DMS 273 treated with DMSO at 0.1 percent for 48 hours (cell line): ENCODE results near the gene SAFB.
"Not testable (repeated sequence)": the region's sequence is repeated elsewhere in the genome, so short reads cannot be mapped to it uniquely, and the experiment has no call there.

Source experiments
- DNase-seq: peaks from one replicate; lab custom pipeline; 2025; lab: John Stamatoyannopoulos, UW

Gene SAFB

GRCh38 chr19:5697022-5697889, 74.4 kb downstream of the SAFB start:
- no peak for DNase-seq

DNA sequence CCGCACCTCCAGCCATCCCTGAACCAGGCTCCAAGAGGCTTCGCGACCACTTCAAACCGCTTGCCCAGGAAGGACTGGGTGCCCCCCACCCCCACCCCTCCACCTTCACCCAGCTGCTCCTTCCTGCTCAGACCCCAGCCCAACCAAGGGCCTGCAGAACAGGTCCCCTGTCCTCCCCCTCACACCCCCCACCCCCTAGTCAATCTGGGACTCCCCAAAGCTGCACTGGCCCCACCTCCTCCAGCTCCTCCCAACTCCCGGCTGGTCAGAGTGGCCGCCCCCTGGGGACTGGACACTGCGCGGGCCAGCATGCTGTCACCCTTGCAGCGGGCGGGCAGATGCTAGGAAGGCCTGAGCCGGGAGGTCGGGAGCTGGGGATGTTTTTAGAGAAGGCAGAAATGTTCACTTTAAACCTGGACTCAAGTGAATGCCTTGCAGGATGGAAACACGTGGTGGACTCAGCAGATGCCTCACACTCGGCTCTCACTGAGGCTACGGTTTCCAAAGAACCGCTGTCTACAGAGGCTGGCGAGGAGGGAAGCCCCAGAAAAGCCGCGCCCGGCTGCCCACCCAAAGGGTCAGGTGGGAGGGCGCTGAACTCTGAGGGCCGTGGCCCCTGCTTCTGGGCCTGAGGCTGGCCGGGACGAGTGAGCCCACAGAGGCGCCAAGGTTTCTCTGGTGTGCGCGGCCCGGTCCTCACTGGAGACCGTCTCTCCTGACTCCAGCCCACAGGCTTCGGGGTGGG, 75.2 kb downstream of the SAFB start:
- DNase-seq: no peak

DNA sequence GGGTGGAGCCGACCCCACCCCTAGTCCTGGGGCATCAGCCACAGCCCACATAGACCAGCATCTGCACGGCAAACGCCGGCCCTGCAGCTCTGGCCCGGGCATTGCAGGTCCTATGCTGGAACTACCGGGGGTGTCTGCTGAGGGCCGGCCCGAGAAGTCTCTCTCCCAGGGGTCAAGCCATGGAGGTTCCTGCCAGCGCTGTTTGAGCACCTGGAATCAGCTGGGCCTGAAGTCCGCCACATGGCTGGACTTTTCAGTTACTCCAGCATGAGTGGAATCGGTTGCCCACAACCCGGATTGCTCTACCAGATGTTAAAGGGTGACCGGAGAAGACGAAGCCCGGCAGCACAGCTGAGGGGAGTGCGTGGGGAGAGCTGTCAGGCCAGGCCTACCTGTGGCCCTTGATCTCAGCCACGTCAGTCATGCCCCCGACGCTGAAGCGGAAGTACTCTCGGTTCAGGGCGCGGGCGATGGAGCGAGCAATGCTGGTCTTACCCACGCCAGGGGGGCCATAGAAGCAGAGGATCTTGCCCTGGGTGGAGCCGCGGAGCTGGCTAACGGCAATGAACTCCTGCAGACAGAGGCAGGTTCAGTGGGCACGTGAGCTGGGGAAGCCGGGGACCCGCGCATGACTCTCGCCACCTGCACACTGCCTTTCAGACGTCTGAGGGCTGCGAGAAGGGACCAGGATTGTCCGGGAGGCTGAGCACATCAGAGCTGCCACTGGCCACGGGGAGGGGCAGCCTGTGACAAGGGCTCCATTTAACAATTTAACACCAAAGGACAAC, 75.9 kb downstream of the SAFB start:
- no peak for DNase-seq

DNA sequence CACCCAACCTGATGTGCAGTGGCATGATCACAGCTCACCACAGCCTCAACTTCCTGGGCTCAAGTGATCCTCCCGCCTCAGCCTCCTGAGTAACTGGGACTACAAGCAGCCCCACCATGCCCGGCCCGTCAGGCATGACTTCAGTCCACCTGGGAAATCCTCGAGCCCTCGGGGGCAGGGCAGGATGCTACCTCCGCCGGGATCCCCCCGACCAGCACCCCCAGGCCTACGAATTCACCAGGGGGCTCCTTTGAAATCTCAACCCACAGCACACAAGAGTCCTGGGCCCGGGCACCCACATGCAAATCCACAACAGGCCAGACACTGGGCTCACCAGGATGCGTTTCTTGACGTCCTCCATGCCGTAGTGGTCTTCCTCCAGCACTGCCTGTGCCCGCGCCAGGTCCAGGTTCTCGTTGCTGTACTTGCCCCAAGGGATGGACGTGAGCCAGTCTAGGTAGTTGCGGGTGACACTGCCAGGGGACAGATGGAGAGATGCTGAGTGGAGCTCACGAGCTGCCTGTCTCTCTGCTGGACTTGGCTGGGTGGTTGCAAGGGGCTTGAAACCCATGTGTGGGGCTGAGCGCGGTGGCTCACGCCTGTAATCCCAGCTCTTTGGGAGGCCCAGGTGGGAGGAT, 77.7 kb downstream of the SAFB start:
- no peak for DNase-seq

GRCh38 chr19:5702053-5702410, 79.1 kb downstream of the SAFB start:
- DNase-seq: not testable (repeated sequence)

GRCh38 chr19:5703819-5704818, 81.2 kb downstream of the SAFB start:
- no peak for DNase-seq

DNA sequence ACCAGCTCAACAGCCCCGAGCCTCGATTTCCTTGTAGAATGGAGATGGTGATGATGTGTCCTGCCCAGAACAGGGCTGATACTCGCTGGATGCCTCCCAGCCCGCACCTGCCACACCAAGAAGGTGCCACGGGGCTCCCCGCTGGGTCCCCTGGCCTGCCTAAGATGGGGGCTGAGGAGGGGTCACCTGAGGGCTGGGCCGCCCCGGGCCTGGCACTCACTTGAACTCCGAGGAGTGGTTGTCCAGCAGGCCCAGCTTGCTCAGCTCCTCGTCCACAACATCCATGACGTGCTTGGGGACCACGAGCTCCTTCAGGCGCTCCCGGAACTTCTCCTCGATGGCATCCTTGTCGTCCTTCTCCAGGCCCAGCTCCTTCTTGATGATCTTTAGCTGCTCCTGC, 82.7 kb downstream of the SAFB start:
- DNase-seq: no peak

- DNase-seq: no peak
These were observed 84.1 kb downstream of the SAFB start for GRCh38 chr19:5706876-5707573.

GRCh38 chr19:5707576-5708575, 85.0 kb downstream of the SAFB start:
- no peak for DNase-seq

- no peak for DNase-seq
These were observed 88.1 kb downstream of the SAFB start for GRCh38 chr19:5711025-5711424.

GRCh38 chr19:5711713-5712161, 88.9 kb downstream of the SAFB start:
- no peak for DNase-seq

DNA sequence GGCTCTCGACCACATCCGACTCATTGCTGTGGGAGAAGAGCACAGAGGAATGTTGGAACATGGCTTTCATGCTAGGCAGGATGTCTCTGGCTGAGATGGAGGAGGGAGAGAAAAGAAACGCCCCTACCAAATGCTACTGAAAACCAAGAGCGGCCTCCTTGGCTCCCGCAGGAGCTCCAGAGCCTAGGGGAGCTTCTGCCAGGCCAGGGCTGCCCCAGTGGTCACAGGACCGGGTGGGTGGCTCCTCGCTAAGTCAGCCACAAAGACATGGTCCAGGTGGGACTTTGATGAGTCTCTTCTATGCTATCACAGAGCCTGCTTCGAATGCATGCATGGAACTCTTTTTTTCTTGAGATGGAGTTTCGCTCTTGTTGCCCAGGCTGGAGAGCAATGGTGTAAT, 90.3 kb downstream of the SAFB start:
- DNase-seq: no peak

- DNase-seq: no peak
These were observed 91.9 kb downstream of the SAFB start for GRCh38 chr19:5714816-5715215.

GRCh38 chr19:5717215-5717935, 94.5 kb downstream of the SAFB start:
- no peak for DNase-seq
